OCI-LY7 (cell line): ENCODE results near the gene NUDT22.

Experiments used
- EZH2phosphoT487 ChIP-seq: fragments of 200-600 bp; sonication (generic); IDR thresholded peaks from 2 replicates; pipeline ENCODE4 v1.6.1; 2018; ENCODE audit warnings: low read depth, borderline replicate concordance, mild to moderate bottlenecking, mixed run types, antibody characterized with exemption, low read length, moderate library complexity, mixed read lengths
- TF ChIP-seq, protein P1 (sequence below): fragments of 200-600 bp; sonication (generic); conservative IDR thresholded peaks from 2 replicates; pipeline ENCODE4 v1.5.1; 2014; ENCODE audit warnings: mild to moderate bottlenecking, antibody characterized with exemption, low read length, moderate library complexity, mixed read lengths

DNA sequence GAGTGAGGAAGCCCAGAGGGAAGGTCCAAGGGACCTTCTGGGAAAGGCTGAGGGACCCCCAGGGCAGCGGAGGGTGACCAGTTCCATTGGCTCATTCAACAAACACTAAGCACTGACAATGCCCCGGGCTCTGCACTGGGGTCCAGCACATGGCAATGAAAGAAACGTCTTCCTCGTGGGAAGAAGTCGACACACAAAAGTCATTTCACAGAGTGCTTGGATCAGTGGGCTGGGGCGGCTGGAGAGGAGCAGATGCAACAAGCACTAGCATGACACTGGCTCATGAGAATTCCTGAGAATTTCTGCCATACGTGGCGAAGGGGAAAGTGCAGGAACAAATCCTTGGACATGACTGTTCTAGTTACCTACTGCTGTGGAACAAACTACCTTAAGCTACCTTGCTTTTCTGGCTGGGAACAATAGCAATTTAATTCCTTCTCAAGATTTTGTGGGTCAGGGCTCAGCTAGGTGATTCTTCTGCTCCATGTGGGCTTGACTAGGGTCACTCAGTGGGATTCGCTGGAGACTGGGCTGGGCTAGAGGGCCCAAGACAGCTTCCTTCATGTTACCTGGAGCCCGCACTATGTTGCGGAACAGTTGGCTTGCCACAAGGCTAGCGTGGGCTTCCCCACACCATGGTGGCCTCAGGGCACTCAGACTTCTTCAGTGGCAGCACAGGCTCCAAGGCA lies 47.0 kb upstream of the NUDT22 start:
- TF ChIP-seq, protein P1, sequence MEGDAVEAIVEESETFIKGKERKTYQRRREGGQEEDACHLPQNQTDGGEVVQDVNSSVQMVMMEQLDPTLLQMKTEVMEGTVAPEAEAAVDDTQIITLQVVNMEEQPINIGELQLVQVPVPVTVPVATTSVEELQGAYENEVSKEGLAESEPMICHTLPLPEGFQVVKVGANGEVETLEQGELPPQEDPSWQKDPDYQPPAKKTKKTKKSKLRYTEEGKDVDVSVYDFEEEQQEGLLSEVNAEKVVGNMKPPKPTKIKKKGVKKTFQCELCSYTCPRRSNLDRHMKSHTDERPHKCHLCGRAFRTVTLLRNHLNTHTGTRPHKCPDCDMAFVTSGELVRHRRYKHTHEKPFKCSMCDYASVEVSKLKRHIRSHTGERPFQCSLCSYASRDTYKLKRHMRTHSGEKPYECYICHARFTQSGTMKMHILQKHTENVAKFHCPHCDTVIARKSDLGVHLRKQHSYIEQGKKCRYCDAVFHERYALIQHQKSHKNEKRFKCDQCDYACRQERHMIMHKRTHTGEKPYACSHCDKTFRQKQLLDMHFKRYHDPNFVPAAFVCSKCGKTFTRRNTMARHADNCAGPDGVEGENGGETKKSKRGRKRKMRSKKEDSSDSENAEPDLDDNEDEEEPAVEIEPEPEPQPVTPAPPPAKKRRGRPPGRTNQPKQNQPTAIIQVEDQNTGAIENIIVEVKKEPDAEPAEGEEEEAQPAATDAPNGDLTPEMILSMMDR, result no peak
- TF ChIP-seq EZH2phosphoT487, result no peak
